Stimulated activated effector memory CD8-positive, alpha-beta T cell treated with anti-CD3 and anti-CD28 coated beads, Interleukin-12 subunit alpha, Interleukin-12 subunit beta, amount 100 ng/mL, for 72 hours (primary cell): ENCODE results near the gene RTEL1.
"Not testable (repeated sequence)": the region's sequence is repeated elsewhere in the genome, so short reads cannot be mapped to it uniquely, and the experiment has no call there.

Experiments used
- ATAC-seq: fragments of 150-1000 bp; cut with Tn5 transposase; 2 replicates; pipeline ENCODE4 v1.10.0; 2021
- DNase-seq, 2 donors: peaks; one replicate each; pipeline ENCODE4 v3.0.0; 2021 to 2022; ENCODE audit warnings: low spot score in 2 of 2
- H3K27ac Mint-ChIP-seq: one replicate; pipeline ENCODE4 v1.8.0; 2022; ENCODE audit warnings: mild to moderate bottlenecking, mixed read lengths
- H3K36me3 Mint-ChIP-seq: one replicate; pipeline ENCODE4 v1.8.0; 2022; ENCODE audit warnings: mild to moderate bottlenecking, mixed read lengths
- H3K4me1 Mint-ChIP-seq: one replicate; pipeline ENCODE4 v1.8.0; 2022; ENCODE audit warnings: mixed read lengths
- H3K4me3 Mint-ChIP-seq: one replicate; pipeline ENCODE4 v1.8.0; 2022; ENCODE audit warnings: mild to moderate bottlenecking, mixed read lengths
- H3K9me3 Mint-ChIP-seq: one replicate; pipeline ENCODE4 v1.8.0; 2022; ENCODE audit warnings: mixed read lengths

RTEL1 gene

DNA sequence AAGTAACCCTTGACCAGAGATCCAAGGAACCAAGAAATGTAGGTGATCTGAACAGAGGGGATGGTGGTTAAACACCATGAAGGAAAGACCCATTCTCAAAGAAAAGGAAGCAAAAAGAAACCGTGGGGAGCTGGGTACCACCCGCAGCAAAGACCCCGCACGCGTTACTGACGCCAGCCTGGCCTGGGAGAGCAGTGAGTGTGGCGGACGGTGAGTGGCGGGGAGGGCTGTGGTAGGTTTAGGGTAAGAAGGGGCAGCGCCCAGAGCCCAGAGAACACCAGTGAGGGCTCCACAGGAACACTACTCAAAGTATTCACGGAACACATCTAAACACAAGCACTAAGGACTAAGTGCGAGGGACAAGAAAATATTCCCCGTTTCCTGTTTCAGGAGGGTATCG, 35.4 kb upstream of the RTEL1 start:
- Mint-ChIP-seq H3K36me3 (peaks cover 33% of the 10 kb centered on the region), H3K4me3 (no peak overlapping the region), H3K27ac (no peak overlapping the region), H3K9me3 (no peaks in the 10 kb centered on the region), H3K4me1 (peaks cover 21% of the 10 kb centered on the region)
- DNase-seq (no peak), ATAC-seq (no peak)

DNA sequence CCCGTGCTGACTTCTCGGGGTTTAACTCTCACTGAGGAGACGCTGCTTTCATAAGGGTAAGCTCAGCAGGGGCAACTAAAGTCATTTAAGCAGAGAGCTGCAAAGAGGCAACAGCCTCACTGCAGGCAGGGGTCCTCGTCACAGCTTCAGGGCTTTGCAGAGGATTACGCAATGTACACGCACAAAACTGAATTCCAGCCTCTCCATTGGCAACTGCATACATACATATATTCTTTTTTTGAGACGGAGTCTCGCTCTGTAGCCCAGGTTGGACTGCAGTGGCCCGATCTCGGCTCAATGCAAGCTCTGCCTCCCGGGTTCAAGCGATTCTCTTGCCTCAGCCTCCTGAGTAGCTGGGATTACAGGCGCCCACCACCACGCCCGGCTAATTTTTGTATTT, 33.6 kb upstream of the RTEL1 start:
- no peak overlapping the region for H3K4me3 Mint-ChIP-seq
- H3K27ac Mint-ChIP-seq, result no peak overlapping the region
- ATAC-seq (no peak), DNase-seq (no peak)
- H3K36me3 Mint-ChIP-seq, result peaks cover 39% of the 10 kb centered on the region
- H3K4me1 Mint-ChIP-seq, result peaks cover 35% of the 10 kb centered on the region
- no peaks in the 10 kb centered on the region for H3K9me3 Mint-ChIP-seq

GRCh38 chr20:63625771-63626423, 32.2 kb upstream of the RTEL1 start:
- ATAC-seq, result no peak

DNA sequence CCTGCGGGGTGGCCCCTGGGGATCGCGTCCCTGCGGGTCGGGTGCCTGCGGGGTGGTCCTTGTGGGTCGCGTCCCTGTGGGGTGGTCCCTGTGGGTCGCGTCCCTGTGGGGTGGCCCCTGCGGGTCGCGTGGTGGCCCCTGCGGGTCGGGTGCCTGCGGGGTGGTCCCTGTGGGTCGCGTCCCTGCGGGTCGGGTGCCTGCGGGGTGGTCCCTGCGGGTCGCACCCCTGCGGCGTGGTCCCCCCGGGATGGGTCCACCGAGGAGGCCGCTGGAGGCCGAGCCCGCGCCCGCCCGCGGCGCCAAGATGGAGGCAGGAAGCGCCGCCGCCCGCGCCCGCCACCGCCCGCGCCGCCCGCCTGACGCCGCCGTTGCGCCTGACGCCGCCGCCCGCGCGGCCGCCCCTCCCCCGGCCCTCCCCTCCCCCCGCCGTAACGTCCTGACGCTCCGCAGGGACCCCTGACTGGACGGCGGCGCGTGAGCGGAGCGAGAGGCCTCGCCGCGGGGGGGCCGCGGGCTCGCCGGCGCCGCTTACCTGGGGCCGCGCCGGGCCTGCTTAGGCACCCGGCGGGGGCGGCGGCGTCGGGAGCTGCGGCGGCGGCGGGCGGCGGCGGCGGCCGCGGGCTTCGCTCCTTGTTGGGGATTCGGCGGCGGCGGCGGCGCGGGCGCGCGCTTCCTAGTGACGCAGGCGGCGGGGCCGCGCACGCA, 31.5 kb upstream of the RTEL1 start, which contains the start of gene GMEB2:
GMEB2 (minus strand) TSS at position 678 of the 705 bp plus-strand sequence. CDS start 7,704 bp downstream, outside the sequence.
- Mint-ChIP-seq H3K27ac (peak within 1 kb of the TSS; percentile 94), H3K36me3 (peaks cover 39% of the 10 kb centered on the region), H3K4me1 (peaks cover 30% of the 10 kb centered on the region), H3K9me3 (no peaks in the 10 kb centered on the region), H3K4me3 (peak within 1 kb of the TSS; percentile 94)
- peak; percentile 62 to 83 for DNase-seq
- peak; percentile 66 for ATAC-seq

More at GRCh38 chr20:63625771-63626423, 32.2 kb upstream of the RTEL1 start:
- Mint-ChIP-seq H3K4me3 (peak overlapping the region; percentile 75), H3K27ac (peak overlapping the region; percentile 88), H3K4me1 (peaks cover 33% of the 10 kb centered on the region), H3K9me3 (no peaks in the 10 kb centered on the region), H3K36me3 (peaks cover 42% of the 10 kb centered on the region)
- DNase-seq, result no peak

DNA sequence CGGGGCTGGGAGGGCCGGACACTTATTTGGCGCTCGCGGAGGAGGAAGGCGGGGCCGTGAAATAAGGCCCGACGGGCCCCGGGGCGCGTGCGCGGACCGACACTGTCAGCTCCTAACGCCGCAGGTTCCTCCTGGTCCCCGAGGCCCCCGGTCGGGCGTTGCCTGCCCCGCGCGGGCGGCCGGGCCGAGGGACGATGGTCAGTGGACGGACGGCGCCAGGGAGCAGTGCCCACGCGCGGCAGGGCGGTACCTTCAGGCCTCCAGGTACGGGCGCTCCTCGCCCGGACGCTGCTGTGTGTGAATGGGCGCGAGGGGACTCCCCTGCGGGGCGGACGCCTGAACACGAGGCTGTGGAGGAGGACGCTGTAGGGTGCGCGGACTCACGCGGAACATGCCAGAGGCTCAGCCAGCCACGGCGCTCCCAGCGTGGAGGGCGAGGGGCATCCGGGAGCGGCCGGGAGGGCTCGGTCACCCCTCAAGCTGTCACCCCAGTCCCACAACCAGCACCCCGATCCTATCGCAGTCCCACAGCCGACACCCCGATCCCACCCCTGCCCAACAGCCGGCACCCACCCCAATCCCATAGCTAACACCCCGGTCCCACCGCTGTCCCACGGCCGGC, 30.9 kb upstream of the RTEL1 start:
- H3K36me3 Mint-ChIP-seq, result peaks cover 35% of the 10 kb centered on the region
- ATAC-seq (peak; percentile 89), DNase-seq (peak; percentile 96 to 98)
- peaks cover 30% of the 10 kb centered on the region for H3K4me1 Mint-ChIP-seq
- no peaks in the 10 kb centered on the region for H3K9me3 Mint-ChIP-seq
- peak overlapping the region; percentile 94 for H3K27ac Mint-ChIP-seq
- peak overlapping the region; percentile 94 for H3K4me3 Mint-ChIP-seq

GRCh38 chr20:63627751-63628245, 30.3 kb upstream of the RTEL1 start:
- H3K36me3 Mint-ChIP-seq, result peaks cover 29% of the 10 kb centered on the region
- DNase-seq, result no peak
- peak overlapping the region; percentile 94 for H3K4me3 Mint-ChIP-seq
- no peaks in the 10 kb centered on the region for H3K9me3 Mint-ChIP-seq
- ATAC-seq, result peak; percentile 0
- peak overlapping the region; percentile 94 for H3K27ac Mint-ChIP-seq
- peaks cover 24% of the 10 kb centered on the region for H3K4me1 Mint-ChIP-seq

- H3K4me1 Mint-ChIP-seq, result peaks cover 22% of the 10 kb centered on the region
- peak overlapping the region; percentile 94 for H3K27ac Mint-ChIP-seq
- peak overlapping the region; percentile 94 for H3K4me3 Mint-ChIP-seq
- DNase-seq, result peak; percentile 42 to 84
- H3K9me3 Mint-ChIP-seq, result no peaks in the 10 kb centered on the region
- peak; percentile 54 for ATAC-seq
- peaks cover 28% of the 10 kb centered on the region for H3K36me3 Mint-ChIP-seq
Measured at GRCh38 chr20:63628246-63628975, 29.7 kb upstream of the RTEL1 start.

DNA sequence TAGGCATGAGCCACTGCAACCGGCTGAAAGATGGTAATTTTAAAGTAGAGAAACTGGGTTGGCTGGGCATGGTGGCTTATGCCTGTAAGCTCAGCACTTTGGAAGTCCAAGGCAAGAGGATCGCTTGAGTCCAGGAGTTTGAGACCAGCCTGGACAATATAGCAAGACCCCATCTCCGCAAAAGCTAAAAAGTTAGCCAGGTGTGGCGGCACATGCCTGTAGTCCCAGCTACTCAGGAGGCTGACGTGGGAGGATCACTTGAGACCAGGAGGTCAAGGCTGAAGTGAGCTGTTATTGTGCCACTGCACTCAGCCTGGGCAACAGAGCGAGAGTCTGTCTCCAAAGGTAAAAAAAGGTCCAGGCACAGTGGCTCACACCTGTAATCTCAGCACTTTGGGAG, 27.2 kb upstream of the RTEL1 start:
- H3K4me1 Mint-ChIP-seq, result peaks cover 36% of the 10 kb centered on the region
- peaks cover 23% of the 10 kb centered on the region for H3K36me3 Mint-ChIP-seq
- not testable (repeated sequence) for ATAC-seq, H3K4me3 Mint-ChIP-seq, H3K9me3 Mint-ChIP-seq, DNase-seq, H3K27ac Mint-ChIP-seq

DNA sequence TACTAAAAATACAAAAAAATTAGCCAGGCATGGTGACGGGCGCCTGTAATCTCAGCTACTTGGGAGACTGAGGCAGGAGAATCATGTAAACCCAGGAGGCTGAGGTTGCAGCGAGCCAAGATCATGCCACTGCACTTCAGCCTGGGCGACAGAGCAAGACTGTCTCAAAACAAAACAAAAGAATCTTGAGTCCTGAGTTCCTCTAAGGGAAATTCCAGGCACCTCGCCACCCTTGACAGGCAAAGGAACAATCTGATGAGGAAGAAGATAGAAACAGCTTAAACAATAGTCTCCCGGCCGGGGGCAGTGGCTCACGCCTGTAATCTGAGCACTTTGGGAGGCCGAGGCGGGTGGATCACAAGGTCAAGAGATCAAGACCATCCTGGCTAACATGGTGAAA, 26.7 kb upstream of the RTEL1 start:
- ATAC-seq, H3K27ac Mint-ChIP-seq, DNase-seq, H3K4me3 Mint-ChIP-seq, H3K9me3 Mint-ChIP-seq: not testable (repeated sequence)
- Mint-ChIP-seq H3K4me1 (peaks cover 36% of the 10 kb centered on the region), H3K36me3 (peaks cover 22% of the 10 kb centered on the region)

DNA sequence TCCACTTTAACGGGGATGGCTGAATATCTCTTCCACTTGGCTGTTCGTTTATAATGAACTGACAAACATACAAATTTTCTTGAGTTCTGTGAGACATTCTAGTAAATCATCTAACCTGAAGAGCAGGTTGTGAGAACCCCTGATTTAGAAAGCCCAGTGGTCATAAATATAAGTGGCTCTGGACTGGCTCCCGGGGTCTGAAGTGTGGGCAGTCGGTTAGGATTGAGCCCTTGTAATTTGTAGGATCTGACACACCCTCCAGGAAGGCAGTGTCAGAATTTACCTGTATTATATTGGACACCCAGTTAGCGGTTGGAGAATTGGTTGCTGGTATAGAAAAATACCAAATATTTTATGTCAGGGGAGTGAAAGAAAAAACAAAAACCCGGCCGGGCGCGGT, 24.4 kb upstream of the RTEL1 start:
- Mint-ChIP-seq H3K36me3 (peaks cover 18% of the 10 kb centered on the region), H3K27ac (no peak overlapping the region), H3K9me3 (no peaks in the 10 kb centered on the region), H3K4me1 (peaks cover 43% of the 10 kb centered on the region), H3K4me3 (no peak overlapping the region)
- DNase-seq (no peak), ATAC-seq (no peak)

- peak; percentile 89 for ATAC-seq
- Mint-ChIP-seq H3K9me3 (no peaks in the 10 kb centered on the region), H3K36me3 (peaks cover 10% of the 10 kb centered on the region), H3K27ac (peak overlapping the region; percentile 83), H3K4me3 (peak overlapping the region; percentile 61), H3K4me1 (peaks cover 50% of the 10 kb centered on the region)
- peak; percentile 40 to 81 for DNase-seq
Measured at GRCh38 chr20:63635431-63636141, 22.5 kb upstream of the RTEL1 start.

DNA sequence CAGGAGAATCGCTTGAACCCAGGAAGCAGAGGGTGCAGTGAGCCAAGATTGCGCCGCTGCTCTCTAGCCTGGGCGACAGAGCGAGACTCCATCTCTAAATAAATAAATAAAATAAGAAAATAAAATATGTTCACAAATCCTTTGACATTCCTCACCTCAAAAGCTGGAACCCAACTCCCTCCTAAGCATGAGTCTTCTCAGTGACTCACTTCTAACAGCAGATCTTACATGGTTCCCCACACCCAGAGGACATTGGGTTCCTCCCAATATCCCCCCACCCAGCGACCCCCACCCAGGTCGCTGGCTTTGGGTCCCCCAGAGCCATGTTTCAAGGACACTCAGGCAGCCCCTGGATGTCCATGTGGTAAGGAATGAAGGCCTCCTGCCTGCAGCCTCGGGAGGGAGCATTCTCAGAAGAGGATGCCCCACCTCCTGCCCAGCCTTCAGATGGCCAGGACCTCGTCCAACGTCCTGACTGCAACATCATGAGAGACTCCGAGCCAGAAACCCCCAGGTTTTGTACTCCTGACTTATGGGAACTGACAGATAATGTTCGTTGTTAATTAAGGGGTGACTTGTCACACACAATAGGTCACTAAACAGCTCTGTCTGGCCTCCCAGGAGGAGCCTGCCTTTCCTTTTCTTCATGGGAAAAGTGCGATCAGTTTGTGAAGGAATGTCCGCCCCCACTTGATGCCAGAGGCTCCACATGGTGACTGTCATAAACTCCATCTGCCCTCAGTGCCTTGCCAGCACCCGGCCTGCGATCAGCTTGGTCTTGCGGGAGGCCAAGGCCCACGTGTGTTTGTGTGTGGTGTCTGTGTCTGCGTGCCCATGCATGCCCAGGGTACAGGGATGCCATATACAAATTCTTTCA, 21.1 kb upstream of the RTEL1 start:
- ATAC-seq (no peak), DNase-seq (no peak)
- Mint-ChIP-seq H3K9me3 (no peaks in the 10 kb centered on the region), H3K4me3 (peak overlapping the region; percentile 17), H3K36me3 (peaks cover 13% of the 10 kb centered on the region), H3K27ac (peak overlapping the region; percentile 29), H3K4me1 (peaks cover 50% of the 10 kb centered on the region)

- Mint-ChIP-seq H3K9me3 (no peaks in the 10 kb centered on the region), H3K4me3 (peak overlapping the region; percentile 89), H3K27ac (peak overlapping the region; percentile 99), H3K4me1 (peaks cover 52% of the 10 kb centered on the region), H3K36me3 (peaks cover 22% of the 10 kb centered on the region)
- DNase-seq, result peak; percentile 42 to 78
- ATAC-seq, result peak; percentile 62
Measured at GRCh38 chr20:63639093-63639975, 18.8 kb upstream of the RTEL1 start.
